DMS79 treated with DMSO at 0.1 percent for 48 hours (cell line): ENCODE results near the gene HTR3B.
"Not testable (repeated sequence)": the region's sequence is repeated elsewhere in the genome, so short reads cannot be mapped to it uniquely, and the experiment has no call there.

Experiments used
- DNase-seq: peaks from one replicate; lab custom pipeline; 2025; lab: John Stamatoyannopoulos, UW

Gene HTR3B

GRCh38 chr11:113884361-113884836 lies 20.2 kb upstream of the HTR3B start:
- no peak for DNase-seq

- peak; percentile 37 for DNase-seq
These were observed 18.7 kb upstream of the HTR3B start for GRCh38 chr11:113885897-113886296.

GRCh38 chr11:113888848-113889247 lies 15.7 kb upstream of the HTR3B start:
- no peak for DNase-seq

- no peak for DNase-seq
These were observed 10.1 kb upstream of the HTR3B start for GRCh38 chr11:113894421-113894996.

- DNase-seq: peak; percentile 48
These were observed 9.0 kb upstream of the HTR3B start for GRCh38 chr11:113895367-113896155.

GRCh38 chr11:113896156-113896879 lies 8.3 kb upstream of the HTR3B start:
- DNase-seq: peak; percentile 76

- no peak for DNase-seq
These were observed 3.5 kb upstream of the HTR3B start for GRCh38 chr11:113901141-113901540.

GRCh38 chr11:113906038-113906437 lies 1.4 kb downstream of the HTR3B start:
- peak; percentile 41 for DNase-seq

GRCh38 chr11:113906516-113906915 lies 1.9 kb downstream of the HTR3B start:
- DNase-seq: no peak

GRCh38 chr11:113907152-113907551 lies 2.6 kb downstream of the HTR3B start:
- DNase-seq: no peak

GRCh38 chr11:113907681-113908080 lies 3.1 kb downstream of the HTR3B start:
- no peak for DNase-seq

GRCh38 chr11:113908098-113908497 lies 3.5 kb downstream of the HTR3B start:
- no peak for DNase-seq

- not testable (repeated sequence) for DNase-seq
These were observed 6.9 kb downstream of the HTR3B start for GRCh38 chr11:113911491-113911890.

GRCh38 chr11:113923572-113923971 lies 19.0 kb downstream of the HTR3B start:
- DNase-seq: no peak

GRCh38 chr11:113926273-113927197 lies 21.9 kb downstream of the HTR3B start:
- DNase-seq: no peak

- no peak for DNase-seq
These were observed 23.7 kb downstream of the HTR3B start for GRCh38 chr11:113928311-113928710.

GRCh38 chr11:113932788-113933187 lies 28.2 kb downstream of the HTR3B start:
- DNase-seq: no peak

- DNase-seq: not testable (repeated sequence)
These were observed 29.6 kb downstream of the HTR3B start for GRCh38 chr11:113934193-113934592.

GRCh38 chr11:113934761-113935160 lies 30.2 kb downstream of the HTR3B start:
- peak; percentile 61 for DNase-seq

GRCh38 chr11:113935858-113936257 lies 31.3 kb downstream of the HTR3B start:
- DNase-seq: no peak

GRCh38 chr11:113937918-113938317 lies 33.3 kb downstream of the HTR3B start:
- DNase-seq: no peak

GRCh38 chr11:113942256-113942655 lies 37.7 kb downstream of the HTR3B start:
- DNase-seq: no peak
